Memory B cell (primary cell): ENCODE results near the gene RPS6KA5.
"Not testable (repeated sequence)": the region's sequence is repeated elsewhere in the genome, so short reads cannot be mapped to it uniquely, and the experiment has no call there.

Experiments used
- ATAC-seq: fragments of 150-1000 bp; cut with Tn5 transposase; 2 replicates; pipeline ENCODE4 v1.10.0; 2021; ENCODE audit warnings: low read depth, mild to moderate bottlenecking, moderate library complexity
- DNase-seq, 2 donors: peaks; one replicate each; pipeline ENCODE4 v3.0.0; 2022; ENCODE audit warnings: low spot score in 2 of 2
- H3K27ac Mint-ChIP-seq: one replicate; pipeline ENCODE4 v1.8.0; 2022; ENCODE audit warnings: mild to moderate bottlenecking, moderate library complexity, mixed read lengths
- H3K27me3 Mint-ChIP-seq: one replicate; pipeline ENCODE4 v1.8.0; 2022; ENCODE audit warnings: mixed read lengths
- H3K36me3 Mint-ChIP-seq: one replicate; pipeline ENCODE4 v1.8.0; 2022; ENCODE audit warnings: mild to moderate bottlenecking, mixed read lengths
- H3K4me1 Mint-ChIP-seq: one replicate; pipeline ENCODE4 v1.8.0; 2022; ENCODE audit warnings: mixed read lengths
- H3K4me3 Mint-ChIP-seq: one replicate; pipeline ENCODE4 v1.8.0; 2022; ENCODE audit warnings: mild to moderate bottlenecking, moderate library complexity, mixed read lengths
- H3K9me3 Mint-ChIP-seq: one replicate; pipeline ENCODE4 v1.8.0; 2022; ENCODE audit warnings: mixed read lengths

The RPS6KA5 gene

GRCh38 chr14:90941706-90942105 lies 118.7 kb downstream of the RPS6KA5 start:
- Mint-ChIP-seq H3K9me3 (peaks cover 16% of the 10 kb centered on the region), H3K4me1 (peaks cover 6% of the 10 kb centered on the region), H3K36me3 (peaks cover 50% of the 10 kb centered on the region), H3K27ac (no peak overlapping the region), H3K4me3 (no peak overlapping the region), H3K27me3 (no peaks in the 10 kb centered on the region)
- ATAC-seq, result no peak
- no peak for DNase-seq

- no peaks in the 10 kb centered on the region for H3K27me3 Mint-ChIP-seq
- no peak overlapping the region for H3K4me3 Mint-ChIP-seq
- no peak for DNase-seq
- H3K27ac Mint-ChIP-seq, result no peak overlapping the region
- H3K36me3 Mint-ChIP-seq, result peaks cover 44% of the 10 kb centered on the region
- peaks cover 16% of the 10 kb centered on the region for H3K9me3 Mint-ChIP-seq
- H3K4me1 Mint-ChIP-seq, result peaks cover 6% of the 10 kb centered on the region
- no peak for ATAC-seq
Observed at GRCh38 chr14:90940318-90940962, 120.0 kb downstream of the RPS6KA5 start.

GRCh38 chr14:90939252-90939795 lies 121.1 kb downstream of the RPS6KA5 start:
- Mint-ChIP-seq H3K36me3 (peaks cover 44% of the 10 kb centered on the region), H3K9me3 (peaks cover 16% of the 10 kb centered on the region)
- DNase-seq, H3K4me1 Mint-ChIP-seq, H3K4me3 Mint-ChIP-seq, ATAC-seq, H3K27ac Mint-ChIP-seq, H3K27me3 Mint-ChIP-seq: not testable (repeated sequence)

GRCh38 chr14:90938615-90939014 lies 121.8 kb downstream of the RPS6KA5 start:
- Mint-ChIP-seq H3K9me3 (peaks cover 16% of the 10 kb centered on the region), H3K36me3 (peaks cover 44% of the 10 kb centered on the region), H3K27me3 (no peaks in the 10 kb centered on the region), H3K4me3 (no peak overlapping the region), H3K4me1 (peaks cover 6% of the 10 kb centered on the region), H3K27ac (no peak overlapping the region)
- DNase-seq (no peak), ATAC-seq (no peak)

GRCh38 chr14:90936757-90937440 lies 123.5 kb downstream of the RPS6KA5 start:
- peaks cover 41% of the 10 kb centered on the region for H3K36me3 Mint-ChIP-seq
- peaks cover 6% of the 10 kb centered on the region for H3K4me1 Mint-ChIP-seq
- H3K27me3 Mint-ChIP-seq, result no peaks in the 10 kb centered on the region
- no peak for ATAC-seq
- H3K4me3 Mint-ChIP-seq, result no peak overlapping the region
- H3K9me3 Mint-ChIP-seq, result peaks cover 16% of the 10 kb centered on the region
- H3K27ac Mint-ChIP-seq, result peak overlapping the region; percentile 9
- DNase-seq, result no peak

- H3K4me3 Mint-ChIP-seq, result no peak overlapping the region
- H3K27me3 Mint-ChIP-seq, result no peaks in the 10 kb centered on the region
- no peak for ATAC-seq
- H3K27ac Mint-ChIP-seq, result no peak overlapping the region
- no peak for DNase-seq
- H3K9me3 Mint-ChIP-seq, result no peaks in the 10 kb centered on the region
- peaks cover 7% of the 10 kb centered on the region for H3K36me3 Mint-ChIP-seq
- H3K4me1 Mint-ChIP-seq, result no peaks in the 10 kb centered on the region
Observed at GRCh38 chr14:90924621-90925340, 135.7 kb downstream of the RPS6KA5 start.

- no peaks in the 10 kb centered on the region for H3K9me3 Mint-ChIP-seq
- peaks cover 13% of the 10 kb centered on the region for H3K36me3 Mint-ChIP-seq
- H3K27ac Mint-ChIP-seq, result no peak overlapping the region
- DNase-seq (no peak), ATAC-seq (no peak)
- no peaks in the 10 kb centered on the region for H3K27me3 Mint-ChIP-seq
- H3K4me1 Mint-ChIP-seq, result no peaks in the 10 kb centered on the region
- H3K4me3 Mint-ChIP-seq, result no peak overlapping the region
Observed at GRCh38 chr14:90922141-90922540, 138.3 kb downstream of the RPS6KA5 start.

GRCh38 chr14:90911121-90911520 lies 149.3 kb downstream of the RPS6KA5 start:
- Mint-ChIP-seq H3K36me3 (peaks cover 10% of the 10 kb centered on the region), H3K4me1 (peaks cover 10% of the 10 kb centered on the region), H3K27ac (no peak overlapping the region), H3K4me3 (no peak overlapping the region), H3K9me3 (no peaks in the 10 kb centered on the region), H3K27me3 (no peaks in the 10 kb centered on the region)
- ATAC-seq, result no peak
- DNase-seq, result no peak

GRCh38 chr14:90907178-90907577 lies 153.3 kb downstream of the RPS6KA5 start:
- DNase-seq (no peak), ATAC-seq (no peak)
- no peak overlapping the region for H3K4me3 Mint-ChIP-seq
- no peaks in the 10 kb centered on the region for H3K9me3 Mint-ChIP-seq
- peak overlapping the region; percentile 60 for H3K27ac Mint-ChIP-seq
- no peaks in the 10 kb centered on the region for H3K27me3 Mint-ChIP-seq
- peaks cover 17% of the 10 kb centered on the region for H3K4me1 Mint-ChIP-seq
- peaks cover 2% of the 10 kb centered on the region for H3K36me3 Mint-ChIP-seq

GRCh38 chr14:90905531-90905930 lies 154.9 kb downstream of the RPS6KA5 start:
- peak overlapping the region; percentile 86 for H3K27ac Mint-ChIP-seq
- no peaks in the 10 kb centered on the region for H3K9me3 Mint-ChIP-seq
- ATAC-seq (peak; percentile 81), DNase-seq (peak in 1 of 2 donors; percentile 1)
- H3K4me1 Mint-ChIP-seq, result peaks cover 13% of the 10 kb centered on the region
- no peaks in the 10 kb centered on the region for H3K27me3 Mint-ChIP-seq
- H3K36me3 Mint-ChIP-seq, result peaks cover under 1% of the 10 kb centered on the region
- H3K4me3 Mint-ChIP-seq, result no peak overlapping the region

GRCh38 chr14:90903101-90903500 lies 157.3 kb downstream of the RPS6KA5 start:
- H3K36me3 Mint-ChIP-seq, result peaks cover 9% of the 10 kb centered on the region
- DNase-seq (peak; percentile 29 to 46), ATAC-seq (peak; percentile 83)
- H3K9me3 Mint-ChIP-seq, result no peaks in the 10 kb centered on the region
- peaks cover 13% of the 10 kb centered on the region for H3K4me1 Mint-ChIP-seq
- no peak overlapping the region for H3K4me3 Mint-ChIP-seq
- H3K27me3 Mint-ChIP-seq, result no peaks in the 10 kb centered on the region
- no peak overlapping the region for H3K27ac Mint-ChIP-seq

GRCh38 chr14:90900476-90901083 lies 159.9 kb downstream of the RPS6KA5 start:
- Mint-ChIP-seq H3K36me3 (peaks cover 20% of the 10 kb centered on the region), H3K9me3 (no peaks in the 10 kb centered on the region), H3K27ac (no peak overlapping the region), H3K4me3 (no peak overlapping the region), H3K4me1 (peaks cover 4% of the 10 kb centered on the region), H3K27me3 (no peaks in the 10 kb centered on the region)
- DNase-seq (no peak), ATAC-seq (no peak)

- ATAC-seq, result no peak
- Mint-ChIP-seq H3K36me3 (peaks cover 24% of the 10 kb centered on the region), H3K4me3 (no peak overlapping the region), H3K27me3 (no peaks in the 10 kb centered on the region), H3K27ac (no peak overlapping the region), H3K9me3 (no peaks in the 10 kb centered on the region), H3K4me1 (no peaks in the 10 kb centered on the region)
- no peak for DNase-seq
Observed at GRCh38 chr14:90897022-90897421, 163.4 kb downstream of the RPS6KA5 start.

GRCh38 chr14:90894241-90894640 lies 166.2 kb downstream of the RPS6KA5 start:
- DNase-seq, result no peak
- ATAC-seq, result no peak
- H3K27ac Mint-ChIP-seq, result no peak overlapping the region
- H3K36me3 Mint-ChIP-seq, result peaks cover 25% of the 10 kb centered on the region
- no peaks in the 10 kb centered on the region for H3K4me1 Mint-ChIP-seq
- H3K4me3 Mint-ChIP-seq, result no peak overlapping the region
- H3K27me3 Mint-ChIP-seq, result no peaks in the 10 kb centered on the region
- H3K9me3 Mint-ChIP-seq, result no peaks in the 10 kb centered on the region
